ENCODE measurements around the gene TECPR2. TPM values are rescaled to one million over a fixed set of nuclear protein-coding genes. Genes with fewer than 3 reads are reported as not detected.
A peak's percentile ranks its signal among the peaks of the same experiment; 100 is the strongest.

The TECPR2 gene
- total and polyA plus RNA-seq, 2 of the 13 experiments (the other 11 are each of a cell fraction or from before 2014, with no cell fraction given) = 3.5 to 5.7 TPM

DNA sequence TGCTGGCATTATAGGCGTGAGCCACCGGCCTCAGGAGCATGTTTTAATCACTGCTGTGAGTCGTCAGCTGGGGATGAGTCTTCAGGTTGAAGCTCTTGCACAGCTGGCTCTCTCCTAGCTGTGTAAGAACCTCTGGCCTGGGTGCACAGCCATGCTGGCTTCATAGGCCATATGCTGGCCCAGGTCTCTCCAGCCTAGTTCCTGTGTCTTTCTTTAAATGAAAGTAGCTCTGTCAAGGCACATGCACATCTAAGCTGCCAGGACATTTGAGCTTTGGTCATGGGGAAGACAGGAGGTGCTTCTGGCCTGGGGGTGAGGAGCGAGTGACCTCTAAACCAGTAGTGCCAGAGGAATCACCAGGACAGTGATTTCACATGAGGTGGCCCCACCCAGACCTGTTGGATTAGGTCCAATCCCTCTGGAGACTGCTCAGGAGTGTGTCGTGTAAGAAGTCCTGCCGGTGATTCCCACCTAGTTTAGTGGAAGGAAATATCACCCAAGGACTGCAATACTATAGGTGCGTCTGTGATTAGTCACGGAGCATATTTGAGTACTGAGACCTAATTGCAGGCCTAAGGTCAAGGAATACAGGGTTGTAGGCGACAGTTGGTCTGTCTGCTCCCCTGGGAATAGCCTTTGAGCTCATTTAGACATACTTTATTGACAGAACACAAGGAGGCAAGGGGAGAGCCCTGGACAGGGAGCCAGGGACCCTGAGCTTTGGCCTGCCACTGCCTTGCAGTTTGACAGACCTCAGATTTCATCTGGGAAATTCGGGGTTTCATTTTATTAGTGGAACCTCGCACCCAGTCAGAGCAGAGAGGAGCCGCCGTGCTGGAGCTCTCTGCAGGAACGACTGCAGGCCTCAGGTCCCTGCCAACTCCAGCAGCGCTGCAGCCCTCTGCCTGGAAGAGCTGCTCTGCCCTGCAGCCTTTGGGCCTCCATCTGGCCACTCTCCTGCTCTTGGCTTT is 79.8 kb downstream of the TECPR2 start (continued):
- TF ChIP-seq, protein P1, sequence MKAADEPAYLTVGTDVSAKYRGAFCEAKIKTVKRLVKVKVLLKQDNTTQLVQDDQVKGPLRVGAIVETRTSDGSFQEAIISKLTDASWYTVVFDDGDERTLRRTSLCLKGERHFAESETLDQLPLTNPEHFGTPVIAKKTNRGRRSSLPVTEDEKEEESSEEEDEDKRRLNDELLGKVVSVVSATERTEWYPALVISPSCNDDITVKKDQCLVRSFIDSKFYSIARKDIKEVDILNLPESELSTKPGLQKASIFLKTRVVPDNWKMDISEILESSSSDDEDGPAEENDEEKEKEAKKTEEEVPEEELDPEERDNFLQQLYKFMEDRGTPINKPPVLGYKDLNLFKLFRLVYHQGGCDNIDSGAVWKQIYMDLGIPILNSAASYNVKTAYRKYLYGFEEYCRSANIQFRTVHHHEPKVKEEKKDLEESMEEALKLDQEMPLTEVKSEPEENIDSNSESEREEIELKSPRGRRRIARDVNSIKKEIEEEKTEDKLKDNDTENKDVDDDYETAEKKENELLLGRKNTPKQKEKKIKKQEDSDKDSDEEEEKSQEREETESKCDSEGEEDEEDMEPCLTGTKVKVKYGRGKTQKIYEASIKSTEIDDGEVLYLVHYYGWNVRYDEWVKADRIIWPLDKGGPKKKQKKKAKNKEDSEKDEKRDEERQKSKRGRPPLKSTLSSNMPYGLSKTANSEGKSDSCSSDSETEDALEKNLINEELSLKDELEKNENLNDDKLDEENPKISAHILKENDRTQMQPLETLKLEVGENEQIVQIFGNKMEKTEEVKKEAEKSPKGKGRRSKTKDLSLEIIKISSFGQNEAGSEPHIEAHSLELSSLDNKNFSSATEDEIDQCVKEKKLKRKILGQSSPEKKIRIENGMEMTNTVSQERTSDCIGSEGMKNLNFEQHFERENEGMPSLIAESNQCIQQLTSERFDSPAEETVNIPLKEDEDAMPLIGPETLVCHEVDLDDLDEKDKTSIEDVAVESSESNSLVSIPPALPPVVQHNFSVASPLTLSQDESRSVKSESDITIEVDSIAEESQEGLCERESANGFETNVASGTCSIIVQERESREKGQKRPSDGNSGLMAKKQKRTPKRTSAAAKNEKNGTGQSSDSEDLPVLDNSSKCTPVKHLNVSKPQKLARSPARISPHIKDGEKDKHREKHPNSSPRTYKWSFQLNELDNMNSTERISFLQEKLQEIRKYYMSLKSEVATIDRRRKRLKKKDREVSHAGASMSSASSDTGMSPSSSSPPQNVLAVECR (CRISPR knock-in tag; IDR thresholded peaks at IDR 0.05; ENCODE audit: borderline replicate concordance) = peak; percentile 21; the same call in 1 of the 2 replicates
- no peak; the same call in 1 of the 2 replicates for TF ChIP-seq ARHGAP35 (CRISPR knock-in tag; IDR thresholded peaks at IDR 0.05; ENCODE audit: borderline replicate concordance)
- no peak for TF ChIP-seq NCOA5 (CRISPR knock-in tag; IDR thresholded peaks at IDR 0.05)
- TF ChIP-seq ZMYM3 (CRISPR knock-in tag; IDR thresholded peaks at IDR 0.05) = 0 out of 2 replicates have a peak, but pooled peaks have one; percentile 26
- no peak for TF ChIP-seq SIN3B (IDR thresholded peaks at IDR 0.05; ENCODE audit: low read length)
- TF ChIP-seq HNF4A (CRISPR knock-in tag; IDR thresholded peaks at IDR 0.05) = peak; percentile 86
- no peak for TF ChIP-seq ZNF230 (CRISPR knock-in tag; IDR thresholded peaks at IDR 0.05)
- TF ChIP-seq, protein P2, sequence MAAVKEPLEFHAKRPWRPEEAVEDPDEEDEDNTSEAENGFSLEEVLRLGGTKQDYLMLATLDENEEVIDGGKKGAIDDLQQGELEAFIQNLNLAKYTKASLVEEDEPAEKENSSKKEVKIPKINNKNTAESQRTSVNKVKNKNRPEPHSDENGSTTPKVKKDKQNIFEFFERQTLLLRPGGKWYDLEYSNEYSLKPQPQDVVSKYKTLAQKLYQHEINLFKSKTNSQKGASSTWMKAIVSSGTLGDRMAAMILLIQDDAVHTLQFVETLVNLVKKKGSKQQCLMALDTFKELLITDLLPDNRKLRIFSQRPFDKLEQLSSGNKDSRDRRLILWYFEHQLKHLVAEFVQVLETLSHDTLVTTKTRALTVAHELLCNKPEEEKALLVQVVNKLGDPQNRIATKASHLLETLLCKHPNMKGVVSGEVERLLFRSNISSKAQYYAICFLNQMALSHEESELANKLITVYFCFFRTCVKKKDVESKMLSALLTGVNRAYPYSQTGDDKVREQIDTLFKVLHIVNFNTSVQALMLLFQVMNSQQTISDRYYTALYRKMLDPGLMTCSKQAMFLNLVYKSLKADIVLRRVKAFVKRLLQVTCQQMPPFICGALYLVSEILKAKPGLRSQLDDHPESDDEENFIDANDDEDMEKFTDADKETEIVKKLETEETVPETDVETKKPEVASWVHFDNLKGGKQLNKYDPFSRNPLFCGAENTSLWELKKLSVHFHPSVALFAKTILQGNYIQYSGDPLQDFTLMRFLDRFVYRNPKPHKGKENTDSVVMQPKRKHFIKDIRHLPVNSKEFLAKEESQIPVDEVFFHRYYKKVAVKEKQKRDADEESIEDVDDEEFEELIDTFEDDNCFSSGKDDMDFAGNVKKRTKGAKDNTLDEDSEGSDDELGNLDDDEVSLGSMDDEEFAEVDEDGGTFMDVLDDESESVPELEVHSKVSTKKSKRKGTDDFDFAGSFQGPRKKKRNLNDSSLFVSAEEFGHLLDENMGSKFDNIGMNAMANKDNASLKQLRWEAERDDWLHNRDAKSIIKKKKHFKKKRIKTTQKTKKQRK (IDR thresholded peaks at IDR 0.05; ENCODE audit: low read length) = no peak
- TF ChIP-seq POLR2A (IDR thresholded peaks at IDR 0.05; ENCODE audit: insufficient read depth in 1 of 2, low read depth in 2 of 2, low read length in 2 of 2) = 0 out of 4 replicates have a peak, but pooled peaks of 1 of the 2 experiments have one; percentile 20
- TF ChIP-seq, protein P3, sequence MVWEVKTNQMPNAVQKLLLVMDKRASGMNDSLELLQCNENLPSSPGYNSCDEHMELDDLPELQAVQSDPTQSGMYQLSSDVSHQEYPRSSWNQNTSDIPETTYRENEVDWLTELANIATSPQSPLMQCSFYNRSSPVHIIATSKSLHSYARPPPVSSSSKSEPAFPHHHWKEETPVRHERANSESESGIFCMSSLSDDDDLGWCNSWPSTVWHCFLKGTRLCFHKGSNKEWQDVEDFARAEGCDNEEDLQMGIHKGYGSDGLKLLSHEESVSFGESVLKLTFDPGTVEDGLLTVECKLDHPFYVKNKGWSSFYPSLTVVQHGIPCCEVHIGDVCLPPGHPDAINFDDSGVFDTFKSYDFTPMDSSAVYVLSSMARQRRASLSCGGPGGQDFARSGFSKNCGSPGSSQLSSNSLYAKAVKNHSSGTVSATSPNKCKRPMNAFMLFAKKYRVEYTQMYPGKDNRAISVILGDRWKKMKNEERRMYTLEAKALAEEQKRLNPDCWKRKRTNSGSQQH (CRISPR knock-in tag; IDR thresholded peaks at IDR 0.05; ENCODE audit: low read depth) = no peak
- TF ChIP-seq ZFP90 (CRISPR knock-in tag; IDR thresholded peaks at IDR 0.05; ENCODE audit: borderline replicate concordance) = no peak
- TF ChIP-seq, protein P4, sequence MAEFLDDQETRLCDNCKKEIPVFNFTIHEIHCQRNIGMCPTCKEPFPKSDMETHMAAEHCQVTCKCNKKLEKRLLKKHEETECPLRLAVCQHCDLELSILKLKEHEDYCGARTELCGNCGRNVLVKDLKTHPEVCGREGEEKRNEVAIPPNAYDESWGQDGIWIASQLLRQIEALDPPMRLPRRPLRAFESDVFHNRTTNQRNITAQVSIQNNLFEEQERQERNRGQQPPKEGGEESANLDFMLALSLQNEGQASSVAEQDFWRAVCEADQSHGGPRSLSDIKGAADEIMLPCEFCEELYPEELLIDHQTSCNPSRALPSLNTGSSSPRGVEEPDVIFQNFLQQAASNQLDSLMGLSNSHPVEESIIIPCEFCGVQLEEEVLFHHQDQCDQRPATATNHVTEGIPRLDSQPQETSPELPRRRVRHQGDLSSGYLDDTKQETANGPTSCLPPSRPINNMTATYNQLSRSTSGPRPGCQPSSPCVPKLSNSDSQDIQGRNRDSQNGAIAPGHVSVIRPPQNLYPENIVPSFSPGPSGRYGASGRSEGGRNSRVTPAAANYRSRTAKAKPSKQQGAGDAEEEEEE (CRISPR knock-in tag; IDR thresholded peaks at IDR 0.05; ENCODE audit: borderline replicate concordance) = no peak
